ENCODE data around the gene STOM. TPM values are rescaled to one million over a fixed set of nuclear protein-coding genes. Genes with fewer than 3 reads are reported as not detected.

Gene STOM
- total RNA-seq, 1 experiment from 2014 or later, result 7.6 TPM

GRCh38 chr9:121318631-121319382 lies 51.2 kb downstream of the STOM start:
- intact Hi-C loops (cut with micrococcal nuclease; ENCODE audit: unreplicated experiment), result no loop called here
- Histone ChIP-seq H3K4me1 (replicated peaks; ENCODE audit: insufficient read depth) (peaks cover 15% of the 10 kb centered on the region), H4K20me1 (ENCODE audit: insufficient read depth) (no peaks in the 10 kb centered on the region), H3K79me2 (ENCODE audit: low read depth) (no peaks in the 10 kb centered on the region), H3K9me3 (ENCODE audit: insufficient read depth, low read depth) (no peaks in the 10 kb centered on the region), H3K9me2 (ENCODE audit: insufficient read depth) (no peaks in the 10 kb centered on the region), H3K4me2 (no peak overlapping the region), H3F3A (ENCODE audit: insufficient read depth, low read depth) (peaks cover 14% of the 10 kb centered on the region; the same call in 1 of the 2 replicates), H3K36me3 (ENCODE audit: low read depth) (no peaks in the 10 kb centered on the region), H3K4me3 (no peak overlapping the region), H3K27me3 (ENCODE audit: insufficient read depth, low read depth) (no peaks in the 10 kb centered on the region), H3K27ac (no peak overlapping the region), H2AFZ (no peak overlapping the region)
- no TSS peak for BruUV-seq (replicated peaks)
- POLR2A ChIA-PET (ENCODE audit: unreplicated experiment), result no interaction called here
- CTCF ChIA-PET, result interaction anchor here (0.6 to 1.6 kb wide), 6 partner anchors 30 to 122 kb away, joined by 3 to 17 read pairs (median 4); no protein-coding TSS in a partner anchor
- TF ChIP-seq EZH2 (IDR thresholded peaks at IDR 0.05; ENCODE audit: low read depth), result no peak
- TF ChIP-seq, protein P1, sequence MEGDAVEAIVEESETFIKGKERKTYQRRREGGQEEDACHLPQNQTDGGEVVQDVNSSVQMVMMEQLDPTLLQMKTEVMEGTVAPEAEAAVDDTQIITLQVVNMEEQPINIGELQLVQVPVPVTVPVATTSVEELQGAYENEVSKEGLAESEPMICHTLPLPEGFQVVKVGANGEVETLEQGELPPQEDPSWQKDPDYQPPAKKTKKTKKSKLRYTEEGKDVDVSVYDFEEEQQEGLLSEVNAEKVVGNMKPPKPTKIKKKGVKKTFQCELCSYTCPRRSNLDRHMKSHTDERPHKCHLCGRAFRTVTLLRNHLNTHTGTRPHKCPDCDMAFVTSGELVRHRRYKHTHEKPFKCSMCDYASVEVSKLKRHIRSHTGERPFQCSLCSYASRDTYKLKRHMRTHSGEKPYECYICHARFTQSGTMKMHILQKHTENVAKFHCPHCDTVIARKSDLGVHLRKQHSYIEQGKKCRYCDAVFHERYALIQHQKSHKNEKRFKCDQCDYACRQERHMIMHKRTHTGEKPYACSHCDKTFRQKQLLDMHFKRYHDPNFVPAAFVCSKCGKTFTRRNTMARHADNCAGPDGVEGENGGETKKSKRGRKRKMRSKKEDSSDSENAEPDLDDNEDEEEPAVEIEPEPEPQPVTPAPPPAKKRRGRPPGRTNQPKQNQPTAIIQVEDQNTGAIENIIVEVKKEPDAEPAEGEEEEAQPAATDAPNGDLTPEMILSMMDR (conservative IDR thresholded peaks at IDR 0.05), result no peak
- DNase-seq, result no peak

- ChIA-PET CTCF (interaction anchor here (1.2 kb wide), 1 partner anchor 8 kb away, joined by 3 read pairs; no protein-coding TSS in a partner anchor), POLR2A (ENCODE audit: unreplicated experiment) (interaction anchor here (0.7 kb wide), 1 partner anchor 116 kb away, joined by 3 read pairs; no protein-coding TSS in a partner anchor)
- H3K9me3 ChIP-seq (ENCODE audit: insufficient read depth, low read depth), result no peaks in the 10 kb centered on the region
- no peaks in the 10 kb centered on the region for H3K36me3 ChIP-seq (ENCODE audit: low read depth)
- no peak overlapping the region for H3K27ac ChIP-seq
- H3K9me2 ChIP-seq (ENCODE audit: insufficient read depth), result no peaks in the 10 kb centered on the region
- DNase-seq, result no peak
- no TSS peak for BruUV-seq (replicated peaks)
- intact Hi-C loops (cut with micrococcal nuclease; ENCODE audit: unreplicated experiment), result no loop called here
- no peak overlapping the region for H3K4me3 ChIP-seq
- H3K4me1 ChIP-seq (replicated peaks; ENCODE audit: insufficient read depth), result peaks cover 13% of the 10 kb centered on the region
- H3F3A ChIP-seq (ENCODE audit: insufficient read depth, low read depth), result peaks cover 14% of the 10 kb centered on the region; the same call in 1 of the 2 replicates
- H3K4me2 ChIP-seq, result no peak overlapping the region
- H2AFZ ChIP-seq, result no peak overlapping the region
- no peaks in the 10 kb centered on the region for H3K79me2 ChIP-seq (ENCODE audit: low read depth)
- H4K20me1 ChIP-seq (ENCODE audit: insufficient read depth), result no peaks in the 10 kb centered on the region
- TF ChIP-seq EZH2 (IDR thresholded peaks at IDR 0.05; ENCODE audit: low read depth), result no peak
- TF ChIP-seq, protein P1 (conservative IDR thresholded peaks at IDR 0.05), result no peak
- H3K27me3 ChIP-seq (ENCODE audit: insufficient read depth, low read depth), result no peaks in the 10 kb centered on the region
These were observed 52.1 kb downstream of the STOM start for GRCh38 chr9:121317737-121318630.

DNA sequence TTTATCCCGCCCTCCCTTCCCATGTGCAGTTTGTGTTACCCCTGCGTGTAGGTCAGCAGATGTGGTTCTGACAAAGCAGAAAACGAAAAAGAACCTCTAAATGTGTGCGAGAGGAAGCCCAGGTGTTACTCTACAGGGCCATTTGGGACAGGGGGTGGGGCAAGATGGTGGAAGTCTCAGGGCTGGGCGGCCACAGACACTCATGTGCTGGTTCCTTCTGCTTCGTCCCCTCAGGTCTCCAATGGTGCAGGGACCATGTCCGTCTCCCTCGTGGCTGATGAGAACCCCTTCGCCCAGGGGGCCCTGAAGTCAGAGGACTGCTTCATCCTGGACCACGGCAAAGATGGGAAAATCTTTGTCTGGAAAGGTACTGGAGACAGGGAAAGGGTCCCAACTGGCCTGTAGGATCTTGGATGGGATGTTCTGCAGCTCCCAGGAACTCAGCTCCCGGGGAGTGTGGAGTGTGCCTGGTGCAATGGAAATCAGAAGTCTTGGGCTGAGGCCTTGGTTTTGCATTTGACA lies 53.1 kb downstream of the STOM start:
- no TSS peak for BruUV-seq (replicated peaks)
- Histone ChIP-seq H3K79me2 (ENCODE audit: low read depth) (no peaks in the 10 kb centered on the region), H3K4me1 (replicated peaks; ENCODE audit: insufficient read depth) (0 out of 2 replicates have a peak, but pooled peaks cover 2% of the 10 kb centered on the region), H3K36me3 (ENCODE audit: low read depth) (no peaks in the 10 kb centered on the region), H3F3A (ENCODE audit: insufficient read depth, low read depth) (peaks cover 7% of the 10 kb centered on the region; the same call in 1 of the 2 replicates), H3K27ac (no peak overlapping the region), H3K4me2 (no peak overlapping the region), H2AFZ (no peak overlapping the region), H3K27me3 (ENCODE audit: insufficient read depth, low read depth) (no peaks in the 10 kb centered on the region), H3K9me3 (ENCODE audit: insufficient read depth, low read depth) (no peaks in the 10 kb centered on the region), H3K4me3 (no peak overlapping the region), H4K20me1 (ENCODE audit: insufficient read depth) (no peaks in the 10 kb centered on the region), H3K9me2 (ENCODE audit: insufficient read depth) (no peaks in the 10 kb centered on the region)
- ChIA-PET POLR2A (ENCODE audit: unreplicated experiment) (no interaction called here), CTCF (interaction anchor here (1.2 kb wide), 1 partner anchor 7 kb away, joined by 3 read pairs; no protein-coding TSS in a partner anchor)
- no peak for DNase-seq
- intact Hi-C loops (cut with micrococcal nuclease; ENCODE audit: unreplicated experiment), result no loop called here
- TF ChIP-seq, protein P1 (conservative IDR thresholded peaks at IDR 0.05), result no peak
- TF ChIP-seq EZH2 (IDR thresholded peaks at IDR 0.05; ENCODE audit: low read depth), result no peak
